ENCODE results near the gene SCCPDH. TPM values are rescaled to one million over a fixed set of nuclear protein-coding genes. Genes with fewer than 3 reads are reported as not detected.
A peak's percentile ranks its signal among the peaks of the same experiment; 100 is the strongest.
"Not testable (repeated sequence)": the region's sequence is repeated elsewhere in the genome, so short reads cannot be mapped to it uniquely, and the experiment has no call there.

SCCPDH gene
- total RNA-seq, 4 donors from 2014 or later: 28.3 to 43.0 (median 35.1) TPM

GRCh38 chr1:246742396-246742795, 18.2 kb downstream of the SCCPDH start:
- Histone ChIP-seq H3K27ac (no peak overlapping the region), H3K36me3 (peaks cover 4 to 42% of the 10 kb centered on the region in 2 donors), H3K27me3 (no peaks in the 10 kb centered on the region), H3K4me1 (no peaks in the 10 kb centered on the region), H3K9me3 (no peaks in the 10 kb centered on the region), H3K4me3 (no peak overlapping the region)
- intact Hi-C loops (cut with DNase I; ENCODE audit: low total_unique reads): no loop called here
- no peak for DNase-seq
- in situ Hi-C loops (cut with MboI; ENCODE audit: low sequenced_read_pairs in 4 of 4): no loop called here
- TF ChIP-seq POLR2A (IDR thresholded peaks at IDR 0.05): no peak
- no peak for TF ChIP-seq CTCF (IDR thresholded peaks at IDR 0.05 in 4 of 5, conservative IDR thresholded peaks at IDR 0.05 in 1 of 5)
- no peak for ATAC-seq

GRCh38 chr1:246746155-246746554, 21.9 kb downstream of the SCCPDH start:
- H3K27me3 ChIP-seq; H3K4me3 ChIP-seq; DNase-seq; H3K4me1 ChIP-seq; H3K27ac ChIP-seq; ATAC-seq; H3K9me3 ChIP-seq; intact Hi-C loops (cut with DNase I; ENCODE audit: low total_unique reads); in situ Hi-C loops (cut with MboI; ENCODE audit: low sequenced_read_pairs in 4 of 4): not testable (repeated sequence)
- H3K36me3 ChIP-seq: peaks cover 4 to 19% of the 10 kb centered on the region in 2 donors

DNA sequence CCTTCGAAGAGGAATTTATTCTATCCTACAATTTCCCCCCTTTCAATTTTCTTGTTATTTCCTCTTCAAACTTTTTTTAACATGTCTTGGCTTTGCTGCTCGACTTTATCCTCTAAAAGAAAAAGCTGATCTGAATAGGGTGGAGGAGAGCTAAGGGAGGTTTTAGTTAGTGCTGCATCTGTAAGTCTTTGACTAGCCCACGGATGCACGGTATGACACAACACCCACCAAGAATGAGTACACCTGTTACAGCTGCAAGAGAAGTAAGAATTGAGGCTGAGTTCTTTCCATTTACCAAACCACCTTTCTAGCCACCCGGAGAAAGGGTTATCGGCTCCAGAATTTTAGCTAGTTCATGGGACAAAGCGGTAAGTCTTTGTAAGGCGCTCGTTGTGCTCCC, 23.8 kb downstream of the SCCPDH start:
- no peak for DNase-seq
- H3K4me3 ChIP-seq: no peak overlapping the region
- ATAC-seq: no peak
- no peaks in the 10 kb centered on the region for H3K27me3 ChIP-seq
- in situ Hi-C loops (cut with MboI; ENCODE audit: low sequenced_read_pairs in 4 of 4): no loop called here
- no peak overlapping the region for H3K27ac ChIP-seq
- intact Hi-C loops (cut with DNase I; ENCODE audit: low total_unique reads): no loop called here
- TF ChIP-seq POLR2A (IDR thresholded peaks at IDR 0.05) (no peak), CTCF (IDR thresholded peaks at IDR 0.05 in 4 of 5, conservative IDR thresholded peaks at IDR 0.05 in 1 of 5) (no peak)
- no peaks in the 10 kb centered on the region for H3K9me3 ChIP-seq
- H3K36me3 ChIP-seq: peaks cover 4 to 16% of the 10 kb centered on the region in 2 donors
- H3K4me1 ChIP-seq: no peaks in the 10 kb centered on the region

GRCh38 chr1:246748867-246749266, 24.7 kb downstream of the SCCPDH start:
- Histone ChIP-seq H3K27ac (no peak overlapping the region), H3K36me3 (peaks cover 2 to 13% of the 10 kb centered on the region in 2 donors), H3K27me3 (no peaks in the 10 kb centered on the region), H3K4me3 (no peak overlapping the region), H3K4me1 (no peaks in the 10 kb centered on the region), H3K9me3 (no peaks in the 10 kb centered on the region)
- TF ChIP-seq POLR2A (IDR thresholded peaks at IDR 0.05): no peak
- no peak for TF ChIP-seq CTCF (IDR thresholded peaks at IDR 0.05 in 4 of 5, conservative IDR thresholded peaks at IDR 0.05 in 1 of 5)
- in situ Hi-C loops (cut with MboI; ENCODE audit: low sequenced_read_pairs in 4 of 4) (no loop called here), intact Hi-C loops (cut with DNase I; ENCODE audit: low total_unique reads) (no loop called here)
- ATAC-seq (no peak), DNase-seq (no peak)

DNA sequence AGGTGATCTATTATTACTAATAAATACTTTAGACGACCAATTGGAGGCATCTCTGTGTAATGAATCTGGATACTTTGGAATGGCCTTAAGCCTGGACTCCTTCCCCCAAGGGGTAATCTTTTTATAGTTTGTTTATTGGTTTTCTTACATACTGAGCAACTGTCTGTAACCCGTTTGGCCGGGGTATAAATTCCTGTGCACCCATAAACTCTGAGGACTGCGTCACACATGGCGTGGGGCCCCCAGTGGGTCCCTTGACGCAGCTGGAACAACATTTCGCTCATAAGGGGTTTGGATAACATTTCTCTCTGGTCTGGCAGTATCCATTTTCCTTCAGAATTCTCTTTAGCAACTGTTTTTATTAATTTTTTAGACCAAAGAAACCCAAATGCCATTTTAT, 26.5 kb downstream of the SCCPDH start:
- H3K4me1 ChIP-seq: no peaks in the 10 kb centered on the region
- H3K4me3 ChIP-seq: no peak overlapping the region
- in situ Hi-C loops (cut with MboI; ENCODE audit: low sequenced_read_pairs in 4 of 4) (no loop called here), intact Hi-C loops (cut with DNase I; ENCODE audit: low total_unique reads) (loop anchor here (5.0 kb wide), 1 partner anchor 53 kb away; no protein-coding TSS in a partner anchor)
- DNase-seq: no peak
- no peaks in the 10 kb centered on the region for H3K27me3 ChIP-seq
- H3K36me3 ChIP-seq: no peaks in the 10 kb centered on the region
- ATAC-seq: no peak
- no peak for TF ChIP-seq POLR2A (IDR thresholded peaks at IDR 0.05)
- no peak for TF ChIP-seq CTCF (IDR thresholded peaks at IDR 0.05 in 4 of 5, conservative IDR thresholded peaks at IDR 0.05 in 1 of 5)
- no peaks in the 10 kb centered on the region for H3K9me3 ChIP-seq
- peak overlapping the region in 1 of 4 donors; percentile 20 for H3K27ac ChIP-seq

Data from gastrocnemius medialis (tissue), 4 donors.